Stimulated activated CD4-positive, alpha-beta T cell treated with anti-CD3 and anti-CD28 coated beads, Interleukin-1b, Interleukin-23, amount 100 ng/mL, for 4 hours (primary cell): ENCODE results near the gene F8.
"Not testable (repeated sequence)": the region's sequence is repeated elsewhere in the genome, so short reads cannot be mapped to it uniquely, and the experiment has no call there.

Source experiments
- DNase-seq, 2 donors: peaks; one replicate each; pipeline ENCODE4 v3.0.0-alpha.2; 2020; ENCODE audit warnings: low read depth in 2 of 2

The F8 gene

DNA sequence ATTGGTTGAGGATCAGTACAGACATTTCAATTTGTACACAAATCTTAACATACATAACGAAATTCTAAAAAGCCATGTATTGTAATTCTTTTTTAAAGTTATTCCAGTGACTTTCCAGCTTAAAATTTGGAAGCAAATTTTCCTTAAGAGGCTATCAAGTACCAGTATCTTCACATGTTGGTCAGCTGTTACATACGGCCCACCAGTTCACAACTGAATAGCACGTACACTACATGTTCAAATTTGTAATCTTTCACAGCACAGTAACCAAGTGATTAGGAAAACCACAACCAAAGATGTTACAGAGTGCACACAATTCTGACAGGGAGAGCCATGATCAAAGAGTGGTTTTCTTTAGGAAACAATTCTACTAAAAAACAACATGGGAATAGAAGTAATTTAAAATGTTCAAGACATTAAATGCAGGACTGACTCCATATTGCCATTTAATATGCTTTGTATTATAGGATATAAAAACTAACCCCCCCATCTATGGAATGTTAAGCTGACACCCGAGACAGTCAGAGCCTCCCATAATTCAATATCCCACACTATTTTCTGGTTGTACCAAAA, 206.1 kb downstream of the F8 start:
- not testable (repeated sequence) for DNase-seq

DNA sequence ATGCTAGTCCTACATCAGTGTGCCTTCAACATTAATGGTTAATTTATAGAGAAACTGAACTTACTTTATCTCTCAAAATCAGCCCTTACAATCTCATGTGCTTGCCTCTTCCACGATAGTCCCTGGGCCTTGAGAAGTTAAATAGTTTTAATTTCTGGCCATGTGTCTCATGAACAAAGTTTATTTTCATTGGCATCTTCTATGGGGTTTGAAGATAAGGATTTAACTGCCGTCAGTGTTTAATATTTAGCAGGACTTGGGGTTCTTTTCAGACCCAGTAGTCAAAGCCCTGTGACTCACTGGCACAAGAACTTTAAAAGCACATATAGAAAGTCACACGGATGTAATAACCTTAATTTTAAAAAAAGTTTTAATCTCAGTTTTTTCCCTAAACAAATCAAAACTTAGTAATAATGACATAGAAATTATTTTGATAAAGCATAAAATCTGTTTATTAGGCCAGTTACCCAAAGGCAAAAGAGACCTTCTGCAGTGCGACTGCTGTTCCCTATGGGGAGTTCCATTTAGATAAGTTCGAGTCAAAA, 207.2 kb downstream of the F8 start:
- no peak for DNase-seq

DNA sequence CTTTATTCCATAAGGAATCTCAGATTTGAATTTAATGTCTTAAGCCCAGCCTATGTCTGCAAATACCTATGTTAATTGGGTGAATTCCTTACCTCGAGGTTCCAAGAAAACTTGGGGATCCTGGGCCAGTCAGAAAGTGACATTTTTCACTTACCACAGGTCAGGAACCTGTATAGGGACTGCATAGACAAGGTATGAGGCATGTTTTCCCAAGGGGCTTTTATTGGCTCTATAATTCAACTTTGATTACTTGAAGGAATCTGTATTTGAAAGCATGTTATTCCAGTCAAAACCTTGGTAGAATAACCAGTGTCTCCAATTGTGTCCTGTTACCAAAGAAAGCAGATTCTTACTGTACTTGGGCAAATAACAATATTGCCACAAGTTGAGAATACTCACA, 208.7 kb downstream of the F8 start:
- DNase-seq: no peak

DNA sequence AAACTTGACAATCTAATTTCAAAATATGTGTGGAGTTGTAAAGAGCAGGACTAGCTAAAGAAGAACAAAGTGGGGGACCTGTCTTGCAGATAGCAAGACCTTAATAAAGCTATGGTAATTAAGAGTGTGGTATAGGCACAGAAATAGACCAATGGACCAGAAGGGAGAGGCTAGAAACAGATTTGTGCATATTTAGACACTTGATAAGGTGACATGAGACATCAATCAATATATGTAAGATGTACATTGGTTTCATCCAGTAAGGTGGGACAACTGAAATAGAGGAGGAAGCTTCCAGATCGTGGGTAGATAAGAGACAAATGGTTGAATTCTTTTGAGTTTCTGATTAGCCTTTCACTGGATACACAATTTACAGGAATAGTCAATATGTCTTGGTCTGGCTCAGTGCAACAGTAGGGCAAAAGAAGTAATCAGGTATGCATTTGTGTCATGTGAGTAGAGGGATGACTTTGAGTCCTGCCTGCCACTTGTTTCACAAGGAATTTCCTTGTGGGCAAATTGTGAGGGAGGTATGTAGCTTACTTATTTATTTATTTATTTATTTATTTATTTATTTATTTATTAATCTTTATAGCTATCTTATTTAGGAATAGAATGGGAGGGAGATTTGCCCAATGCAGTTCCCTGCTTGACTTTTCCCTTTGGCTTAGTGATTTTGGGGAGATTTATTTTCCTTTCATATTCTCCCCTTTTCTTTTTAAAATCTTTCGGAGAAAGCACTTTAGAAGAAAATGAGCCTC, 210.0 kb downstream of the F8 start:
- no peak for DNase-seq

DNA sequence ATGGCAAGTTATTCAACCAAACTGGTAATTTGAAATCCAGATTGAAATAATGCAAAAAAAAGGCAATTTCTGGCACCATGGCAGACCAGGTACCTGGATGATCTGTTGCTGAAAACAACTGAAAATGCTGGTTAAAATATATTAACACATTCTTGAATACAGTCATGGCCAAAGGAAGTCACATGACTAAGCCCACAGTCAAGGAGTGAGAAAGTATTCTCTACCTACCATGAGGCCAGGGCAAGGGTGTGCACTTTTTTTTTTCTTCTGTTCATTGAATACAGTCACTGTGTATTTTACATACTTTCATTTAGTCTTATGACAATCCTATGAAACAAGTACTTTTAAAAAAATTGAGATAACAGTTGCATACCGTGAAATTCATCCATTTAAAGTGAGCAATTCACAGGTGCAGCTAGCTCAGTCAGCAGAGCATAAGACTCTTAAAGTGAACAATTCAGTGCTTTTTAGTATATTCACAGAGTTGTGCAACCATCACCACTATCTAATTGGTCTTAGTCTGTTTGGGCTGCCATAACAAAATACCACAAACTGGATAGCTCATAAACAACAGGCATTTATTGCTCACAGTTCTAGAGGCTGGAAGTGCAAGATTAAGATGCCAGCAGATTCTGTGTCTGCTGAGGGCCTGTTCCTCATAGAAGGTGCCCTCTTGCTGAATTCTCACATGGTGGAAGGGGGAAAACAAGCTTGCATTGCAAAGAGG, 212.4 kb downstream of the F8 start:
- no peak for DNase-seq

DNA sequence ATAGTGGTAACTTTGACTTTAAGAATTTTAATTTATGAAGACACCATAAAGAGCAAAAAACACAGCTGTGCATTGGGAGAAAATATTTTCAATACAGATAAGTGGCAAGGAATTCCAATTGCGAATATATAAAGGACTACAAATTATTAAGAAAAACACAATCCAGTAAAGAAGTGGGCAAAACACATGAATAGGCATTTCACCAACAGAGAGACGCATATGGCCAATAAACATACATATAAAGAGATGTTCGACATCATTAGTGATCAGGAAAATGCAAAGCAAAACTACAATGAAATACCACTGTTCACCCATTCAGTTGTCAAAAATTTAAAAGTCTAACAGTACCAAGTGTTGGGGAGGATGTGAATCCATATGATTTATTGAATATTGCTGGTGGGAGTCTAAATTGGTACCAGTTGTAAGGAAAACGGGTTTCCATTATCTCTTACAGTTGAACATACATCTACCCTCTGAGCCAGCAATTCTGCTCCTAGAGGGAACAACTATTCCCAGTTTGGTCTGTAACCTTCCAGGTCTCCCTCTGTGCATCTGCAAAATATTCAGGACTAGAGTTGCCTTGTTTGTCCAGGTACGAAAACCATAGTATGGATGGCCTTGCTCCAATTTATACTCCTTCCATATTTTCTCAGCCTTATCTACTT, 215.6 kb downstream of the F8 start:
- no peak for DNase-seq

DNA sequence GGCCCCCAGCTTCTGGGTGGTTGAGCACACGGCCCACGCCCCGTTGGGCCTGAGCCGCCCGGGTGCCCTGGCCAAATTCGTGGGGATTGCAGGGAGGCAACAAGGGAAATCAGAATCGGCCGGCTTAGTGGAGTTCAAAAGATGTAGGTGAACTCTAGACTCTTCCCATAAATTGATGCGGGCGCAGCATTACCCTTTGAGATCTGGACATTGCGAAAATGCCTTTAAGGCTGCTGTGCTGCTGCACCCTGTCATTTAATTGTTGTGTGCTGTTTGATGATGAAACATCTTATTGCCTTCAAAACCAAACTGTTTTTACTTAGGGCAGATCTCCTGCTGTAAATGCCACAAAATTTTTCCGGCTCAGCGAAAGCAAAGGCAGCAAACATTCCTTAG, 216.8 kb downstream of the F8 start:
- DNase-seq: no peak

DNA sequence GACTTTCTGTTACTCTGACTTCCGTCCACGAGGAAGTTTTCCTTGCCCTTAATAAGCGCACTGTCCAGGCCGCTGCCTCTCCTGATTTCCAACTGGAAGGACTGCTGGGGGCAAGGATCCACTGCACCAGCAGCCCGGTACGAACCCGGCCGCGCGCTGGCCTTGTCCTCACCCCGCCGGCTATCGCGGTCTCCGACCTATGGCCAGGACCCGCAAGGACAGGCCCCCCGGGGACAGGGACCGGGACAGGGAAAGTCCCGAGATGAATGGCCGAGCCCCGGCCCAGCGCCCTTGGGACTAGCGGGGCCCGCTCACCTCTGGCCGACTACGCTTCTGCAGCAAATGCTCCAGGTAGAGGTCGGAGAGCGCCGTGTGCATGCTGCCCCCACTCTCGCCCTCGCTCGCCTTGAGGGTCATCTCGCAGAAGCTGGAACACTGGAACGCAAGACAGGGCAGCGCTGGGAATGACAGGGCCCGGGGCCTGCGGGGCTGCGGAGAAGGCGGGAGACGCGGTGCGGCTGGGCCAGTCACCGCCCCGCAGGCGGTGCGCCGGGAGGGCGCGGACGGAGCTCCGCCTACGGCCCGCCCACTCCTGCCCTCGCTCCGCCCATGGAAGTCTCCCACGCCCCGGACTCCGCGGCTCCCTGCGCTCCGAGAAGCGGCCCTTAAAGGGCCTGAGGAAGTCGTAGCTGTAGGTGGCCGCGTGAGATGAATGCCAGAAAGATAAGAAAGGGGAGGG, 217.4 kb downstream of the F8 start, which contains the start of gene MPP1:
TSS of gene MPP1 (minus strand) at position 529 of the 739 bp plus-strand sequence. CDS start at position 417, 112 bp downstream.
- DNase-seq: peak; percentile 62 to 70

DNA sequence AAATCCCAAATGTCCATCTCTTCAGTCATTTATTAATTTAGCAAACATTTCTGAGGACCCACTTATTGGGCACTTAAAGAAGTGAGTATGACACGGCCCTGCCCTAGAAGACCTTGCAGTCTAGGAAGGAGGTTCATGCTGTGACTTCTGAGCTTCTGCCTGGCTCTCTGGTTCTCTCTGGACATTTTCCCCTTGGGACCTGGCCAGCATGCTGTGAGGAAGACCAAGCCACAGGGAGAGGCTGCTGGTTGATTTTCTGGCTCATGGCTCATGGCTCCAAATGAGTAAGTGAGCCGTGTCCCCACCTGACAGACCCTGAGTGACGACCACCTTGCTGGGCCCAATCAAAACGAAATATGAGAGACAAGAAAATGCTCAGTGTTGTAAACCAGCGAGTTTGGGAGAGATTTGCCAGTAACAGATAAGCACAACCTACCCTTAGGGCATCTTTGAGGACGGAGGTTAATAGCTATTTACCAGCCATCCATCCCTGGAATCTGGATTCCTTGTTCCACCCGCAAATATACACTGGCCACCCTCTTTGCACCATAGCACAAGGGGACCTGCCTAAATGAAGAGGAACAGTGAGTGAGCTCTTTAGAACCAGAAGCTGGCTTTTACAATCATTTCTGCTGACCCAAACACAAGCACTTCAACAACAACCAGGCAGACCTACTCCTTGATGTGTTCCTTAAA, 218.1 kb downstream of the F8 start:
- DNase-seq: no peak

DNA sequence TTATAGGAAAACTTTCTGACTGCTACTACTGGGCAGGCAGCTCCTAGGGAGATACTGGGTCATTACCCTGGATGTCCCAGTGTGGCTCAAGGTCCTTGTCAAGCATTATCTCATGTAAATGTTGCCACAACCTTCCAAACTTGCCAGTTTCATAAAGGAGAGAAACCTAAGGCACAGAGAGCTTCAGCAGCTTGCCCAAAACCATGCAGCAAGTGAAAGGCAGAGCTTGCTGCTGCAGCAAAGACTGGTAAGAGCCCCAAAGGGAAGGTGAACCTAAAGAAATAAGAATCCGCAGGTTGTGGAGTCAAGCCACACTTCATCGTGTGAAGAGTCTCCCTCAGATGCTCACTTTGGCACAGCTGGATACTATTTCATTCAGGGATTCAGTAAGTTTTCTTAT, 219.6 kb downstream of the F8 start:
- no peak for DNase-seq

DNA sequence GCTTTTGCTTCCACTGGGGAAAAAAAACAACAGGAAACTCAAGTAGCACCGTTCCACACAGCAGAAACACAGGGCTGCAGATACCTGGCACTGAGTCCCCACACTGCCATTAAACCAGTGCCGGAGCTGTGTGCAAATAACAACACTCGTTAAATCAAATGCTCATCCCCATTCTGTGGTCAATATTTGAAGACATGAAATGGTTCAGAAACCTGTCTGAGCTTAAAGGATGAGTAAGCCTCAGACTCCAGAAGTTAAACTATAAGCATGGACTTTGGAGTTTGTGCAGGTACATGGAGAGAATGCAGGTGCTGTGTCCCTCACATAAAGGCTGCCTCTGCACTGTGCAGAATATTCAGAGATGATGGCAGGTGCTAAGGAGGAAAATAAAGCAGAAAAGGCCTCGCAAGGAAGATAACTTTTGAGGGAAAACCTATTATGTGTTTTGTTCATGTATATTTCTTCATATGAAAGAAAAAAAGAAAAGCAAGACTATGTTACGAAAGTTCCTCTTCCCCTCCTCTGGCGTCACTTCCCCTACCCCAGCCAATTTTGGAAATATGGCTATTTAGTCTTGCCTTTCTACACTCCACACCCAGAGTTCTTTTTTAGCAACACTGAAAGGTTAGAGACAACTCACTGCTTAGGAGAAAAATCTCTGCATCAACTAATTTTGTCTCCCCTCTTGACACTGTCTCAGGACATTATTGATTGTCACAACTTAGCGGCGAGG, 221.9 kb downstream of the F8 start:
- DNase-seq: no peak

DNA sequence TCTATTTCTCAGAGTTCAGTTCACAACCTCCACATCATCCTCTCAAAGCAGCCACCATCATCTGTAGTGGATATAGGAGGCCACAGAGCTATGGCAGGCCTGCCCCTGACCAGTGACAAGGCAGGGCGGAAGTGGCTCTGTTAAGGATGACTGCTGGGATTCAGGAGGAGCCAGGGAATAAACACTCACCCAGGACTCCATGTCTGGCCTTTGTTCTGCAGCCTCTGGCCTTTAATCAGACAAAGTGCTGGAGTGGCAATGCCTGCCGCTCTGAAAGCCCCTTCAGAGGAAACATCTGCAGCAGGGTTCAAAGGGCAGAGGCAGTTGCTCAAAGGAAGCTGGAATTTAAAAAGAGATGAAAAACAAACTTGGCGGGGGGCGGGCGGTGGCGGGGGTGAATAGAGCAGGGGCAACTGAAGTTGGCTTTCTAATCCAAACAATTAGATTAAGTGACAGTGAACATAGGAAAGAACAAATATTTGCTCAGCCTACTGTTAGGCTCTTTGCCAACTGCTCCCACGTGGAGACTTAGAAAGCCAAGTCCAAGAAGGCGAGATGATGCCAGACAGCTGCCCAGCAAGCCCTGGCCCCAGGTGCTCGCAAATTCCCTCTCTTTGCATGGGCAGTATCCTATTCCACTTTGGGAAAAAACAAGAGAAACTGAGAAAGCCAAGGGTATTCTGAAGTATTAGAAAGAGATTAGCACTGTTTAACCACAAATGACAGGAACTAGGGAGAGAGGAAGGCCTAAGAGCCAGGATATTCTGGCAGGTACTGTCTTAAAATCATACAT, 222.8 kb downstream of the F8 start:
- no peak for DNase-seq

DNA sequence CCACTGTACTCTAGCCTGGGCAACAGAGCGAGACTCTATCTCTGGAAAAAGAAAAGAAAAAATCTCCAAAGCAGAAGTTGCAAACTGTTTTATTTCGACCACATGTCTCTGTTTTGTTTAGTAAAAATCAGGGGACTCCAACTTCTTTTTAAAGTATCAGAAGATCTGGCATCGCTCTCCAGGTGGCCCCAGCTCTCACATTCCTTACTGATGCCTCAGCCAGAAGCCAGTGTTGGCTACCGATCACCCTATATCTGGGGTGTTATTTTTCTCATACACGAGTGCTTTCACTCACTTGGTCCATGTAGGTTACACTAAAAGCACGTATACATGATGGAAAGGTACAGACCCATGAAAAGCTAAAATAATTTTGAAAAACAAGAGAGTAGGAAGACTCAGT, 225.5 kb downstream of the F8 start:
- DNase-seq: no peak

DNA sequence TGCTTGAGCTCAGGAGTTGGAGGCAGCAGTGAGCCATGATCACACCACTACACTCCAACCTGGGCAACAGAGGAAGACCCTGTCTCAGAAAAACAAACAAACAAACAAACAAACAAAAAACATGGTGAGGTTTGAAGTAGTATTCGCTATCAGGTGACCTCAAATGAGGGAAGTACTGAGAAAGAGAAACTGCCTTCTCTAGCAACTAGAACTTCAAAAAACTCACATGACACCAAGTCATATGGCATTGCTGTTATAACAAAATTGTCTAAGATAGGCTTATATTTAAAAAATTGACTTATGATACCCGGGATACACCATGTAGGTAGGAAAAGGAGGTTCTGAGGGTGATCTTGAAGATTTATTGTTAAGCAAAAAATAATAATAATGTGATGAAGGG, 227.5 kb downstream of the F8 start:
- no peak for DNase-seq

DNA sequence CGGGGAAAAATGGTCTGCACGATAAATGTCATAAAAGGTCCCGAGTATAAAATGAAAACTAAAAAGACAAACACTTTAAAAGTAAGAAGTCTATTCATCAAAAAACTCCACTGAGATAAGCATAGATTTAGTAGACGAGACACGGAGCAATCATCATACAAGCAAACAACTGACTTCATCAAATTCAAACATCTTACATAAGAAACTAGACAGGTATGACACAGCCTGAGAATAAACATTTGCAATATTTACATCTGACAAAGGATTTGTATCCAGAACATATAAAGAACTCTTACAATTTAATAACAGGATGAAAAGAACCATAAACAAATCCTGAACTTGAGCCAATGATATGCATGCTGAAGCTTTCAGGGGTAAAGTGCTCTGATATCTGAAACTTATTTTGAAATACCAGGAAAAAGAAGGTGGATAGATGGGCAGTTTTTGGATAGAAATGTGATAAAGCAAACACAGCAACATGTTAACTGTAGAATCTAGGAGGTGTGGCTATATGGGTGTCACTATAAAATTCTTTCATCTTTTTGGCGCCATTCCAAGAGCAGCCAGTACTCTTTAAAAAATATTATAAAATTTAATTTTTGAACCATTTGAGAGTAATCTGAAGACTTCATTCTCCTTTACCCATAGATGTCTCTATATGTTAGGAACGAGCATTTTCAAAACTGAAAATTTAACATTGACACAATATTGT, 229.3 kb downstream of the F8 start:
- DNase-seq: no peak

DNA sequence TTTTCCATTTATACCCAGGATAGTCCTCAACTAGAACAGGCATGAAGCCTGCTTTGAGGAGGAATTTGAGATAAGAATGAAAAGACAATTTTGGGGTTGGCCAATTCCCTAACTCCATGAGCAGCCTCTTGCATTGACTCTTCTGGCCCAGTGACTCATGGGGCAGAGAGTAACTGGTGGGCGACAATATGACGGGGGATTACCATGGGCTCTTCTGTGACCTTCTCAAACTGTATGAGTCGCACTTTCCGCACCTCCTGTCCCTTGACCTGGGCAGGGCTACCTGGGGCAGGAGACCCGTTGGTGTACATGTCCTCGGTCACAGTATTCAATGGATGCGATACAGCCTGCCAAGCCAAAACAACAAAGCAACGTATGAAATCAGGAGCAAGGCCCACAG, 230.6 kb downstream of the F8 start:
- DNase-seq: no peak

DNA sequence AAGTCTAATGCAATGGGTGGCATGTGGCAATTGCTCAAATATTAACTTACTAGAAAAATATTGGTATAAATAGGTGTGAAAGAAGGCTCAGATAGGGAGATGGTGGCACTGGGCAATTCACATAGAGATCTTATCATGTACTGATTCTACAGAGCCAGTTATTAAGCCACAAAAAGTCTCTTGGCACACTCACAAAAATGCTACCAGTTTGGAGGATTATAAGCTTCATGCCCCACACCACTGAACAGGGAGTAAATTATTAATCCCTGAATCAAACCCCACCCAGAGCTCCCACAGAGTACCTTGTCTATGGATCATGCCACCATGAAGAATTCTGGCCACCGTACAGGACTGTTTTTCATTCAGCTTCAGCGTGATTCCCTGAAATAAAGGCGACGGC, 231.1 kb downstream of the F8 start:
- DNase-seq: no peak
